ENCODE results near the gene DPPA5.

- TF ChIP-seq POLR2A (IDR thresholded peaks at IDR 0.05; ENCODE audit: low read length) (no peak), GATA1 (IDR thresholded peaks at IDR 0.05; ENCODE audit: low read depth, low read length) (no peak)
Measured at GRCh38 chr6:73391675-73392074, 37.6 kb upstream of the DPPA5 start.
